ENCODE results near the gene LAMA5.
A peak's percentile ranks its signal among the peaks of the same experiment; 100 is the strongest.

LAMA5 gene

GRCh38 chr20:62293946-62294345 lies 73.2 kb downstream of the LAMA5 start:
- DNase-seq = no peak

GRCh38 chr20:62293111-62293784 lies 73.9 kb downstream of the LAMA5 start:
- no peak for DNase-seq

- DNase-seq = no peak
Observed at GRCh38 chr20:62292108-62292507, 75.0 kb downstream of the LAMA5 start.

- DNase-seq = no peak
Observed at GRCh38 chr20:62291251-62292066, 75.7 kb downstream of the LAMA5 start.

GRCh38 chr20:62289898-62290297 lies 77.2 kb downstream of the LAMA5 start:
- no peak for DNase-seq

GRCh38 chr20:62289131-62289530 lies 78.0 kb downstream of the LAMA5 start:
- no peak for DNase-seq

GRCh38 chr20:62288535-62289105 lies 78.5 kb downstream of the LAMA5 start:
- no peak for DNase-seq

- no peak for DNase-seq
Observed at GRCh38 chr20:62287759-62288534, 79.2 kb downstream of the LAMA5 start.

GRCh38 chr20:62287129-62287528 lies 80.0 kb downstream of the LAMA5 start:
- no peak for DNase-seq

GRCh38 chr20:62286493-62287064 lies 80.5 kb downstream of the LAMA5 start:
- no peak for DNase-seq

GRCh38 chr20:62285722-62286121 lies 81.4 kb downstream of the LAMA5 start:
- no peak for DNase-seq

- no peak for DNase-seq
Observed at GRCh38 chr20:62285151-62285550, 82.0 kb downstream of the LAMA5 start.

- DNase-seq = no peak
Observed at GRCh38 chr20:62284448-62284847, 82.7 kb downstream of the LAMA5 start.

GRCh38 chr20:62282877-62283503 lies 84.1 kb downstream of the LAMA5 start:
- no peak for DNase-seq

- DNase-seq = no peak
Observed at GRCh38 chr20:62282103-62282502, 85.0 kb downstream of the LAMA5 start.

GRCh38 chr20:62281161-62281933 lies 85.8 kb downstream of the LAMA5 start:
- DNase-seq = no peak

- DNase-seq = no peak
Observed at GRCh38 chr20:62280303-62280702, 86.8 kb downstream of the LAMA5 start.

- no peak for DNase-seq
Observed at GRCh38 chr20:62277253-62277652, 89.9 kb downstream of the LAMA5 start.

- DNase-seq = peak in 28 of 58 donors; percentile 9 to 63 (median 28)
Observed at GRCh38 chr20:62276439-62276838, 90.7 kb downstream of the LAMA5 start.

- no peak for DNase-seq
Observed at GRCh38 chr20:62275219-62275618, 91.9 kb downstream of the LAMA5 start.

All from anterior cingulate cortex (tissue), 58 donors.